K562 (cell line): ENCODE results near the gene VSIG10. TPM values are rescaled to one million over a fixed set of nuclear protein-coding genes. Genes with fewer than 3 reads are reported as not detected.

Experiments
- CBX8 ChIP-seq: fragments of 200-600 bp; sonication (generic); IDR thresholded peaks from 2 replicates; pipeline ENCODE4 v1.6.1; 2012; ENCODE audit warnings: borderline replicate concordance, mixed run types, low read depth, mild to moderate bottlenecking, moderate library complexity, mixed read lengths, low read length, control low read depth, inconsistent platforms; ENCODE audit not compliant: poor library complexity, severe bottlenecking; ENCODE audit errors: extremely low read depth
- CSDE1 ChIP-seq, 2 experiments: fragments of 450-650 bp; IDR thresholded peaks; 2 replicates each; pipeline ENCODE4 v1.6.1; 2016; ENCODE audit warnings: mild to moderate bottlenecking in 1 of 2
- E2F6 ChIP-seq, 2 experiments: IDR thresholded peaks; 2 replicates each; pipeline ENCODE4 v1.6.1; 2011; ENCODE audit warnings: borderline replicate concordance in 1 of 2, control low read depth in 1 of 2, low read depth in 1 of 2, low read length in 1 of 2, mild to moderate bottlenecking in 1 of 2, mixed read lengths in 1 of 2, moderate library complexity in 1 of 2; ENCODE audit not compliant: insufficient read depth in 1 of 2, insufficient read length in 1 of 2, poor library complexity in 1 of 2, severe bottlenecking in 1 of 2; ENCODE audit errors: extremely low read depth in 1 of 2
- MITF ChIP-seq: IDR thresholded peaks from 2 replicates; pipeline ENCODE4 v1.6.1; 2014; ENCODE audit warnings: antibody characterized with exemption
- MNT ChIP-seq, 2 experiments: fragments of 450-650 bp; conservative IDR thresholded peaks; 2 replicates each; pipeline ENCODE4 v1.6.1; 2017; ENCODE audit warnings: mild to moderate bottlenecking in 2 of 2, moderate library complexity in 2 of 2
- REST ChIP-seq, 2 experiments: fragments of 450-650 bp; formaldehyde crosslinking in 1 of 2; IDR thresholded peaks; 2 replicates each; pipeline versions ENCODE4 v1.4.0 to v1.6.1; 2014 to 2020; ENCODE audit warnings: mild to moderate bottlenecking in 2 of 2, borderline replicate concordance in 1 of 2, low read depth in 1 of 2
- TGIF2 ChIP-seq: sonication (generic); formaldehyde crosslinking; IDR thresholded peaks from 2 replicates; pipeline ENCODE4 v1.8.1; 2022; ENCODE audit warnings: mild to moderate bottlenecking, missing genetic modification reagents, moderate library complexity
- polyA plus RNA-seq, 8 experiments: library from polyadenylated mRNA; depleted of rRNA in 4 of 8; stranded (reverse) in 5 of 8; unstranded in 3 of 8; fragments of >200 nt; fragmentation: Nextera tagmentation in 2 of 8; fragmentation: Illumina TruSeq in 1 of 8; extraction: Ambion mirVana in 2 of 8; extraction: Trizol in 1 of 8; gene quantifications; 2 replicates each; pipeline versions ENCODE4 v1.2.1 to v1.2.3, GENCODE V29; 2011 to 2014; ENCODE audit warnings: inconsistent platforms in 1 of 8, missing spikeins in 1 of 8
- total RNA-seq, 7 experiments: library from RNA; depleted of rRNA in 6 of 7; stranded (reverse); fragments of >200 nt in 6 of 7; fragmentation: Illumina TruSeq in 2 of 7; extraction: Trizol in 2 of 7; gene quantifications; 2 replicates each; pipeline versions ENCODE4 v1.2.1 to v1.2.3, GENCODE V29; 2011 to 2021; ENCODE audit warnings: low replicate concordance in 1 of 7

Gene VSIG10
- total and polyA plus RNA-seq, 9 of the 15 experiments (the other 6 are each of a cell fraction or from before 2014, with no cell fraction given): 4.1 to 8.8 (median 4.7) TPM

GRCh38 chr12:118103601-118104382, at the start of gene VSIG10 (continued):
- TF ChIP-seq REST (IDR thresholded peaks at IDR 0.05; ENCODE audit: borderline replicate concordance): no peak; the same call in 1 of the 2 replicates
- 0 out of 2 replicates have a peak, but pooled peaks have one; percentile 27 for TF ChIP-seq REST (CRISPR knock-in tag; IDR thresholded peaks at IDR 0.05; ENCODE audit: low read depth)
- TF ChIP-seq MNT (conservative IDR thresholded peaks at IDR 0.05): no peak
- TF ChIP-seq CBX8: no peak
- TF ChIP-seq MITF: no peak
- peak in 1 of 2 experiments; percentile 14 for TF ChIP-seq E2F6 (IDR thresholded peaks at IDR 0.05; ENCODE audit: borderline replicate concordance in 1 of 2, extremely low read depth in 1 of 2, insufficient read depth in 1 of 2, insufficient read length in 1 of 2, low read depth in 1 of 2, low read length in 1 of 2, poor library complexity in 1 of 2, severe bottlenecking in 1 of 2)
- no peak for TF ChIP-seq CSDE1 (IDR thresholded peaks at IDR 0.05)
- no peak for TF ChIP-seq TGIF2 (CRISPR knock-in tag)
